GM12872 (cell line): ENCODE results near the gene HECTD1.

ENCODE experiments used
- CTCF ChIP-seq: IDR thresholded peaks from 3 replicates; pipeline ENCODE4 v1.5.1; 2011; ENCODE audit warnings: low read depth, mild to moderate bottlenecking, low read length, moderate library complexity; ENCODE audit not compliant: insufficient read depth

HECTD1 gene

GRCh38 chr14:31126680-31127079 lies 80.9 kb downstream of the HECTD1 start:
- no peak for TF ChIP-seq CTCF

- TF ChIP-seq CTCF = no peak
These were observed 82.4 kb downstream of the HECTD1 start for GRCh38 chr14:31125231-31125630.

- TF ChIP-seq CTCF = no peak
These were observed 83.4 kb downstream of the HECTD1 start for GRCh38 chr14:31124197-31124596.

GRCh38 chr14:31122921-31123320 lies 84.7 kb downstream of the HECTD1 start:
- no peak for TF ChIP-seq CTCF

GRCh38 chr14:31122098-31122611 lies 85.4 kb downstream of the HECTD1 start:
- no peak for TF ChIP-seq CTCF

- no peak for TF ChIP-seq CTCF
These were observed 88.7 kb downstream of the HECTD1 start for GRCh38 chr14:31118892-31119291.

- no peak for TF ChIP-seq CTCF
These were observed 93.8 kb downstream of the HECTD1 start for GRCh38 chr14:31113794-31114193.
